Measurements from ENCODE around the gene CERS4.
"Not testable (repeated sequence)": the region's sequence is repeated elsewhere in the genome, so short reads cannot be mapped to it uniquely, and the experiment has no call there.

The CERS4 gene

GRCh38 chr19:8244442-8244841 lies 35.3 kb downstream of the CERS4 start:
- DNase-seq = no peak

DNA sequence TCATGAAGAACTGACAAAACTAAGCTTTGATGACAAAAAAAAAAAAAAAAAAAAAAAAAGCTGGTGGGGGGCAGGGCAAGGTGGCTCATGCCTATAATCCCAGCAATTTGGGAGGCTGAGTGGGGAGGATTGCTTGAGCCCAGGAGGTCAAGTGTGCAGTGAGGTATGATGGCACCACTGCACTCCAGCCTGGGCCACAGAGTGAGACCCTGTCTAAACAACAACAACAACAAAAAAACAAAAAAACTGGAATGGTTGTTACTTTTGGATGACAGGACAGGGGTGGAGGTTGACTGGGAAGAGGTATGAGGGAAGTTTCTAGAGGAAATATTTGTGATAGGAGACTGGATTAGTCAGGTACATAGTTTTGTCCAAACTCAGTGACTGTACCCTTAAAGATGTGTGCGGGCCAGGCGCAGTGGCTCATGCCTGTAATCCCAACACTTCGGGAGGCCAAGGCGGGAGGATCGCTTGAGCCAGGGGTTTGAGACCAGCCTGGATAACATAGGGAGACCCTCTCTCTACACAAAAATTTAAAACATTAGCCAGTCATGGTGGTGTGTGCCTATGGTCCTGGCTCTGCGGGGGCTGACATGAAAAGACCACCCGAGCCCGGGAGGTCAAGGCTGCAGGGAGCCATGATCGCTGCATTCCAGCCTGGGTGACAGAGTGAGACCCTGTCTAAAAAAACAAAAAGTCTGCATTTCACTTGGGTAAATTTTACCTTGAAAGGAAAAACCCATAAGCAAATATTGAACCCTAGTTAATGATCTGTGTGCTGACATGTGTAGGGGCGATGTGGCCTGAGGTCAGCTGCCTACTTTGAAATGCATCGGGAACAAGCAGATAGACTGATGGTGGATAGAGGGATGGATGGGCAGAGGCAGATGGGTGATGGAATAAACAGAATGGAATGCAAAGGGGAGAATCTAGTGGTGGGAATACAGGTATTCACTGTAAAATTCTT lies 37.0 kb downstream of the CERS4 start:
- DNase-seq = no peak

DNA sequence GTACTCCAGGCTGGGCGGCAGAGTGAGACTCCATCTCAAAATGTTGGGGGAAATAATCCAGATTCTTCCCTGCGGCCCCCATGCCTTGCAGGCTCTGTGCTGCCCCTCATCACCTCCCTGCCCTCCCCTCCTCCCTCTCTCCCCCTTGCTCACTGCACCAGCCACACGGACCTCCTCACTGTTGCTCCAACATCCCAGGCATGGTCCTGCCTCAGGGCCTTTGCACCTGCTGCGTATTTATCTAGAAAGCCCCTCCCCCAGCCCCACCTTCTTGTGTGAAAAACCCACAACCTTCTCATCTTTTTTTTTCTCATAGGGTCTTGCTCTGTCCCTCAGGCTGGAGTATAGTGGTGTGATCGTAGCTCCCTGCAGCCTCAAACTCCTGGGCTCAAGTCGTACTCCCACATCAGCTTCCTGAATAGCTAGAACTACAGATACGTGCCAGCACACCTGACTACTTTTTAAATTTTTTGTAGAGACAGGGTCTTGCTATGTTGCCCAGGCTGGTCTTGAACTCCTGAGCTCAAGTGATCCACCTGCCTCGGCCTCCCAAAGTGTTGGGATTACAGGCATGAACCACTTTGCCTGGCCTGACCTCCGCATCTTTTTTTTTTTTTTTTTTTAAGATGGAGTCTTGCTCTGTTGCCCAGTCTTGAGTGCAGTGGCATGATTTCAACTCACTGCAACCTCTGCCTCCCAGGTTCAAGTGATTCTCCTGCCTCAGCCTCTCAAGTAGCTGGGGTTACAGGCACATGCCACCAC lies 38.1 kb downstream of the CERS4 start:
- not testable (repeated sequence) for DNase-seq

DNA sequence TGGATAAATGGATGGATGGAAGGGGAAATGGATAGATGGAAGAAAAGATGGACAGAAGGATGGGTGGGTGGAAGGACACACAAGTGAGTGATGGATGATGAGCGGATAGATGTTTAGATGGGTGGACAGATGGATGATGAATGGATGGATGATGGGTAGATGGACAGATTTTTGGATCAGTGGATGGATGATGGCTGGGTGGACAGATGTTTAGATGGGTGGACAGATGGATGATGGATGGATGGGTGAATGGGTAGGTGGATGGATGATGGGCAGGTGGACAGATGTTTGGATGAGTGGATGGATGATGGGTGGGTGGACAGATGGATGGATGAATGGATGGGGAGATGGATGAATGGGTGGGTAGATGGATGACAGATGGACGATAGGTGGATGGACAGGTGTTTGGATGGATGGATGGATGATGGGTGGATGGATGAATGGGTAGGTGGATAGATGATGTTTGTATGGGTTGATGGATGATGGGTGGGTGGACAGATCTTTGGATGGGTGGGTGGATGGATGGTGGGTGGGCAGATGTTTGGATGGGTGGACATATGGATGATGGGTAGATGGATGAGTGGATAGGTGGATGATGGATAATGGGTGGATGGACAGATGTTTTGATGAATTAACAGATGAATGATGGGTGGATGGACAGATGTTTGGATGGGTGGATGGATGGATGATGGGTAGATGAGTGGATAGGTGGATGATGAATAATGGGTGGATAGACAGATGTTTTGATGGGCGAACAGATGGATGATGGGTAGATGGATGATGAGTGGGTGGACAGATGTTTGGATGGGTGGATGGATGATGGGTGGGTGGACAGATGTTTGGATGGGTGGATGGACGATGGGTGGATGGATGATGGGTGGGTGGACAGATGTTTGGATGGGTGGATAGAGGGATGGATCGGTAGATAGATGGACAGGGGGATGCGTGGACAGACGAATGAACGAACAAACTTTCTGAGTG lies 39.5 kb downstream of the CERS4 start:
- no peak for DNase-seq

DNA sequence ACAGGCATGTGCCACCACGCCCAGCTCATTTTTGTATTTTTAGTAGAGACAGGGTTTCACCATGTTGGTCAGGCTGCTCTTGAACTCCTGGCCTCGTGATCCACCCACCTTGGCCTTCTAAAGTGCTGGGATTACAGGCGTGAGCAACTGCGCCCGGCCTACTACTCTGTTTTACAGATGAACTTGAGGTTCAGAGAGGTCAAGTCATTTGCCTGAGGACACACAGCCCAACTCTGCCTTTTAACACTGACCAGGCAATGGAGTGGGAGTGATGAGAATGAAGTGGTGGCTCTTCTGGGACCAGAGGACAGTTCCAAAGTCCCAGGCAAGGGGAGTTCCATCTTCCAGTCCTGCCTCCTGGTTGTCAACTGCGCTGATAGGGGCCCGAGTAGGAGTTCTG lies 41.4 kb downstream of the CERS4 start:
- no peak for DNase-seq

- DNase-seq = no peak
Measured at GRCh38 chr19:8251025-8251472, 41.9 kb downstream of the CERS4 start.

DNA sequence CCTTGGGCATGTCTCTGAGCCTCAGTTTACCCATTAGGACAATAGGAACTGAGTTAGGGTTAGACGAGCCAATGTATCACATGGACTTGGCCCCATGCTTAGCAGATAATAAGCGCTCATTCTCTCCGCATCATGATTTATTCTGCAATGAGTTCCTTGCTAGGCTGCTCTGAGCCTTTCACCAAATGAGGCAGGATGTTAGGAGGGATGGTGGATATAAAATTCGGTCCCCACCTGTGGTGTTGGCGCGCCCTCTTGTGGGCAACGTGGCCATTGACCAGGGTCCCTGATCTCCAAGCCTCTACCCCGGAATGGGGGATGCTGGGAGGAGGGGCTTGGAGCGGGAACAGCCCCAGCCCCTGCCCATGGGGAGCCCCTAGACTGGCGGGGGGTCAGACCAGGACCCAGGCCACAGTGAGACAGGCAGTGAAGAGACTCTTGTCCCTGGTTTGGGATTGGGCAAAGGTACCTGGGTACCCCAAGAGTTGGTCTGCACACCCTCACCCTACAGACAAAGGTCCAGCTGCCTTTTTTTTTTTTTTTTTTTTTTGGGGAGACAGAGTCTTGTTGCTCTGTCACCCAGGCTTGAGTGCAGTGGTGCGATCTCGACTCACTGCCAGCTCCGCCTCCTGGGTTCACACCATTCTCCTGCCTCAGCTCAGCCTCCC lies 43.9 kb downstream of the CERS4 start:
- DNase-seq = peak; percentile 65

DNA sequence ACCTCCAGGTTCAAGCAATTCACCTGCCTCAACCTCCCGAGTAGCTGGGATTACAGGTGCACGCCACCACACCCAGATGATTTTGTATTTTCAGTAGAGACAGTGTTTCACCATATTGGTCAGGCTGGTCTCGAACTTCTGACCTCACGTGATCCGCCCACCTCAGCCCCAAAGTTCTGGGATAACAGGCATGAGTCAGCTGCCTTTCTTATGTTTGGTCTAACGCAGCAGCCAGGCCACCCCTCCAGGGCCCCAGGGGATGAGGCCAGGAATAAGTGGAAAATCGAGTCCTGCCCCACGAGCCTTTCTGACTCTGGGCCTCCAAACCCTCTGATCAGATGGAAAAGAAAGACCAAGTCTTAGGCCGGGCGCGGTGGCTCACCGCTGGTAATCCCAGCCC lies 44.5 kb downstream of the CERS4 start:
- DNase-seq = no peak

DNA sequence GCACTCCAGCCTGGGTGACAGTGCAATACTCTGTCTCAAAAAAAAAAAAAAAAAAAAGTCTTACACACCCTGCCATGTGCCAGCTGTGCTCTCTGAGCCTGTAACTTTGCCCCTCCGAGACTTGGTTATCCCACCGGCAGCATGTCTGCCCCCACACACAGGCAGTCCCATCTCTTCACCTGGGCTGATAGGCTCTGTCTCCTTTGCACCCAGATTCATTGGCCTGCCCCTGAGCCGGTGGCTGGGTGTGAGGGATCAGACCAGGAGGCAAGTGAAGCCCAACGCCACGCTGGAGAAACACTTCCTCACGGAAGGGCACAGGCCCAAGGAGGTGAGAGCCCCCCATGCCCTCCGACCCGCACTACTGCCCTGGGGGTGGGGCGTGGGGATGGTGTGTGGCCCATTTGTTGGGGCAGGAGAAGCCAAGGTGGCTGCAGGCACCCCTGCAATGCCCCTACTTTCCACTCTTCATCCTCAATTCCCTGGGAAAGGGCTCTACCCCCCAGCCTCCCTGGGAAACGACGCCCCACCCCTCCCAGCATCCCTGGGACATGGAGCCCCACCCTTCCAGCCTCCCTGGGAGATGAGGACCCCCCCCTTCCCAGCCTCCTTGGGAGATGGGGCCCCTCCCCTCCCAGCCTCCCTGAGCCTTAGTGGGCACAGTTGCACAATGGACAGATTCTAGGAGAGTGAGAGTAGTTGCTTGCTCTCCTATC lies 45.3 kb downstream of the CERS4 start:
- DNase-seq = no peak

DNA sequence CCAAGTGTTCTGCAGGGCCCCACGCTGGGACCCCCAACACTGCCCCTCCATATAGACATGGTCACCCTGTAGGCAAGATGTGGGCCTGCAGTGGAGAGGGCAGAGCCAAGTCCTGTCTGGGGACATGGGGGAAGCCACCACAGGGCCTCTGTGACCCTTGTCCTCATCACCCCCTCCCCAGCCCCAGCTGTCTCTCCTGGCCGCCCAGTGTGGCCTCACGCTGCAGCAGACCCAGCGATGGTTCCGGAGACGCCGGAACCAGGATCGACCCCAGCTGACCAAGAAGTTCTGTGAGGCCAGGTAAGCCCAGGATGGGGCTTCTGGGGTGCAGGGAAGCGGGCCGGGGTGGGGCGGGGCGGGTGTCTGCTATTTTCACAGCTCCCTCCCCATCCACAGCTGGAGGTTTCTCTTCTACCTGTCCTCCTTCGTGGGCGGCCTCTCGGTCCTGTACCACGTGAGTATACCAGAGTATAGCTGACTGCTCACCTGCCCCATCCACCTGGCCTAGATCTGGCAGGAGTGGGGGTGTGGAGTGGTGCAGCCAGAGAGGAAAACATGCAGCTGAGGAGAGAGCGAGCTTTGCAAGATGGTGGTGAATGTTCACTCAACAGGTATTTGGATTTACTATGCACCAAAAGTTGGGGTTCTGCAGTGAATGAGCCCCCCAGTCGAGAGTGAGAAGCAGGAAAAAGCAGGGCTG lies 46.4 kb downstream of the CERS4 start:
- DNase-seq = no peak

GRCh38 chr19:8256276-8257051 lies 47.3 kb downstream of the CERS4 start:
- DNase-seq = no peak

DNA sequence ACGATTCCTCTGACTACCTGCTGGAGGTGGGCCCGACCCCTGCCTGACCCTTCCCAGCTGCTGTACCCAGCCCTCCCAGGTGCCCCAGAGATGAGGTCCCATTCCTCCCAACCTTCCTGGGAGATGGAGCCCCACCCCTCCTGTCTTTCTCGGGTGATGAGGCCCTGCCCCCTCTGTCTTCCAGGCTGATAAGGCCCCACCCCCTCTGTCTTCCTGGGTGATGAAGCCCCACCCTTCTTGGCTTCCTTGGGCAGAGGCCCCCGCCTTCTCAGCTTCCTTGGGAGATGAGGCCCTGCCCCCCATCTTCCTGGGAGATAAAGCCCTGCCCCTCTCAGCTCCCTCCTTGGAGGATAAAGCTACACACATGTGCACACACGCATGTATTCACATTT lies 47.9 kb downstream of the CERS4 start:
- no peak for DNase-seq

DNA sequence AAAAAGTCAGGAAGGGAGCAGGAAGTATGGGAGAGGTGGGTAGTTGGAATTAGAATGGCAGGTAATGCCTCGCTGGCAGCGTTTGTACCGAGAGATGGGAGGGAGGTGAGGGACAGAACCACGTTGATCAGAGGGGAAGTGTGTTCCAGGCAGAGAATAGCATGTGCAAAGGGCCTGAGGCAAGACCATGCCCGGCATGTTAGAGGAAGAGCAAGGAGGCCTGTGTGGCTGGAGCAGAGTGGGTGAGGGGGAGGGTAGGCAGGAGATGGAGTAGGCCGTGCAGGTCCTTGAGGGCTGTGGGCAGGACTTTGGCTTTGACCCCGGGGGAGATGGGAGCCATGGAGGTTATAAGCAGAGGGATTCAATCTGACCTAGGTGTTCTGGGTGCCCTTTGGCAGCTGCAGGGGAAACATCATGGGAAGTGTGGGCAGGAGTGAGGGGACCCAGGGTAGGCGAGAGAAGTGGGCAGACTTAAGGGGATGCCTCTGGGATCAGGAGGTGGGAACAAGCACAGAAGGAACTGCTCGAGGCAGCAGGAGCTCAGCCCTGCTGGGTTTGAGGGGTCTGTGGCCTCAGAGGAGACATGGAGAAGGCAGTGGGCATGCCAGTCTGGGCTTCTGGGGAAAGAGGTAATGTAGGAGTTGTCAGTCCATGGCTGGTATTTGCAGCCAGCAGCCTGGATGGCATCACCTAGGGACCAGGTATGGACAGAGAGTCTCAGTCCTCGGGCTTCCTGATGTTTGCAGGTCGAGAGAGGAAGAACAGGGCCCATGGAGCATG lies 50.2 kb downstream of the CERS4 start:
- DNase-seq = no peak

DNA sequence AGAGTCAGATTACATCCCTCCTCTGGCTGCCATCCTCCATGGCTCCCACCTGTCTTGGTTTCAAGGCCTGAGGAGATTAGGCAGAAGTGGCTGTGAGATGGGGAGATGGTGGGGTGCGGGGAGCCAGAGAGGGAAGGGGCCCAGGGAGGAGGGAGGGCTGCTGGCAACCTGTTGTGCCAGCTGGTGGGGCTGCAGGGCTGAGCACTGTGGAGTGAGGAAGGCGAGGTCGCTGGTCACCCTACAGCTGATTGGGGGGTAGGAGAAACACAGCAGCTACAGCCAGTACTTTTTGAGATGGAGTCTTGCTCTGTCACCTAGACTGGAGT lies 50.7 kb downstream of the CERS4 start:
- DNase-seq = no peak

GRCh38 chr19:8261347-8261746 lies 52.2 kb downstream of the CERS4 start:
- DNase-seq = no peak

DNA sequence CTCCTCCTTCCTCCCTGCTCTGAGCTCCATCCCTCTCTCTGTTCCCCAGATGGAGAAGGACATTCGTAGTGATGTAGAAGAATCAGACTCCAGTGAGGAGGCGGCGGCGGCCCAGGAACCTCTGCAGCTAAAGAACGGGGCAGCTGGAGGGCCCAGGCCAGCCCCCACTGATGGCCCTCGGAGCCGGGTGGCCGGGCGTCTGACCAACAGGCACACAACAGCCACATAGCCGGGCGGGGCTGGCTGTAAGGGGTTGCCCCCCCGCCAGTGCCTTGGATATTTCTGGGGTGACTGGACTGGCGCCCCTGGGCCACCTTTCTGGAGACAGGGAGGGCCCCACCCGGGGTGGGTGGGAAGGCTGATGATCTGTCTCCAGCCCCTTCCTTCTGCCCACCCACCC lies 52.7 kb downstream of the CERS4 start:
- no peak for DNase-seq

DNA sequence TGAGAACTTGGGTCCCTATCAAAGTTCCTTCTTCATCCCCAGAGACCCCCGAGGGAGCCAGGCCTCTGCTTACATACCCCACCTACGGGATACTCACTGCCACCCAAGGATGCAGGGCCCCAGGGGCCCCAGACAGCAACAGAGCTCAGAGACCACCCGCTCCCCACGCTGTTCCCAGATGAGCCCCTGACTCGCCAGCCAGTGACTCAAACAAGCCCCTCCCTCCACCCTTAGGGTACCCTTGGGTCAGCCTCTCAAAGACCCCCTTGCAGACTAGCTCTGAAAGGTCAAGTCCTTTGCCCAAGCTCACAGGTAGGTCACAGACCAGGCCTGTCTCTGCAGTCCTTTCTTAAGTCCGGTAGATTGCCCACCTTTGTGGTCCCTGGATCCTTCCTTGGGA lies 53.3 kb downstream of the CERS4 start:
- DNase-seq = no peak

GRCh38 chr19:8264248-8264647 lies 55.1 kb downstream of the CERS4 start:
- not testable (repeated sequence) for DNase-seq

- no peak for DNase-seq
Measured at GRCh38 chr19:8265872-8266271, 56.7 kb downstream of the CERS4 start.

Measured in COR-L47 (cell line).